BLaER1 treated with 17β-estradiol and CSF1 and Interleukin-3, amounts not matched to agents 10 nM and 100 nM (cell line): ENCODE measurements around the gene ANGEL2.
"Not testable (repeated sequence)": the region's sequence is repeated elsewhere in the genome, so short reads cannot be mapped to it uniquely, and the experiment has no call there.

Source experiments
- H3K27ac ChIP-seq, 11 experiments: shearing (Covaris generic); formaldehyde crosslinking; 2 replicates each; pipeline ENCODE4 v1.8.1; 2022
- H3K27me3 ChIP-seq, 11 experiments: shearing (Covaris generic); formaldehyde crosslinking; 2 replicates each; pipeline ENCODE4 v1.8.1; 2022
- H3K36me3 ChIP-seq, 11 experiments: shearing (Covaris generic); formaldehyde crosslinking; 2 replicates each; pipeline ENCODE4 v1.8.1; 2022
- H3K4me1 ChIP-seq, 10 experiments: shearing (Covaris generic); formaldehyde crosslinking; 2 replicates each; pipeline ENCODE4 v1.8.1; 2022
- H3K4me2 ChIP-seq, 11 experiments: shearing (Covaris generic); formaldehyde crosslinking; 2 replicates each; pipeline ENCODE4 v1.8.1; 2022
- H3K4me3 ChIP-seq, 10 experiments: shearing (Covaris generic); formaldehyde crosslinking; 2 replicates each; pipeline ENCODE4 v1.8.1; 2022
- H3K9ac ChIP-seq, 11 experiments: shearing (Covaris generic); formaldehyde crosslinking; 2 replicates each; pipeline ENCODE4 v1.8.1; 2022
- H3K9me3 ChIP-seq, 11 experiments: shearing (Covaris generic); formaldehyde crosslinking; replicated peaks in 1 of 11; 2 replicates each; pipeline ENCODE4 v1.8.1; 2022
- H4K20me1 ChIP-seq, 11 experiments: shearing (Covaris generic); formaldehyde crosslinking; 2 replicates each; pipeline ENCODE4 v1.8.1; 2022
- Cebpa-rat ChIP-seq, 11 experiments: shearing (Covaris generic); IDR thresholded peaks; 2 replicates each; pipeline ENCODE4 v1.8.1; 2022

Gene ANGEL2

DNA sequence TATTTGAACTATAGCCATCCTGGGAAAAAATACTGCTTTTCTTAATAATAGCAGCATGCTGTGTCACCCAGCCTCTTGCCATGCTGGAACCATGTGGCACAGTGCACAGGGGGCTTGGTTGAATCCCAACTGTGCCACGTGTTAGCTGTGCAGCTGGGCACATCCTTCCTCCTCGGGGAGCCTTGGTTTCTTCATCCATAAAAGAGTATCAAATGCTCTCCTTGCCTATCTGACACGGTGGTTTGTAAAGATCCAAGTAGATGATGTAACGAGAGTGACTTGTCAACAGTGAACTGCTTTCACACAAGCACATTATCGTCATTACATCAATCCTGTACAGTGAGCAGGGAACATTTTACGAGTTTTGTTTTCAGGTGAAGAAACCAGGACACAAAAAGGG lies 41.0 kb downstream of the ANGEL2 start:
- H3K9me3 ChIP-seq = no peaks in the 10 kb centered on the region
- no peaks in the 10 kb centered on the region for H4K20me1 ChIP-seq
- no peak overlapping the region for H3K4me3 ChIP-seq
- no peaks in the 10 kb centered on the region for H3K27me3 ChIP-seq
- no peak for TF ChIP-seq Cebpa-rat (IDR thresholded peaks at IDR 0.05)
- no peak overlapping the region for H3K9ac ChIP-seq
- H3K36me3 ChIP-seq = peaks cover 0 to 98% (median 73%) of the 10 kb centered on the region in 11 experiments; a peak in 15 of 22 replicates
- H3K4me2 ChIP-seq = no peak overlapping the region
- peaks cover 0 to 9% (median under 1%) of the 10 kb centered on the region in 10 experiments; a peak in 5 of 20 replicates for H3K4me1 ChIP-seq
- H3K27ac ChIP-seq = no peak overlapping the region

DNA sequence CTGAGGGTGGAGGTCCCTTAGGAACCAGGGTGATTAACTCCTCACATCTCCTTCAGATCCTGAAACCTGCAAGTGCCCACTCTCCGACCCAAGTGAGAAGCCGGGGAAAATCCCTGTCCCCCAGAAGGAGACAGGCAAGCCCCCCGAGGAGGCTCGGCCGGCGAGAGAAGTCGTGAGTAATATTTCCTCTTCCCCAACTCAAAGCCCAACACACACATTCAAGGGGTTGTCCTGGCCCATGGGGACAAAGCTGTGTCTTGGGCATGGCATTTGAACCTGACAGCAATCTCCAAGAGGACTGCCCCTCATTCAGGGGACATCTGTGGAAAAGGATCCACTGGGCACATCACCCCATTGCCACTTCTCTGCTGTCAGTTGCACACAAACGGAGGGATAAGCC lies 41.8 kb downstream of the ANGEL2 start:
- Histone ChIP-seq H3K27me3 (no peaks in the 10 kb centered on the region), H3K27ac (no peak overlapping the region)

DNA sequence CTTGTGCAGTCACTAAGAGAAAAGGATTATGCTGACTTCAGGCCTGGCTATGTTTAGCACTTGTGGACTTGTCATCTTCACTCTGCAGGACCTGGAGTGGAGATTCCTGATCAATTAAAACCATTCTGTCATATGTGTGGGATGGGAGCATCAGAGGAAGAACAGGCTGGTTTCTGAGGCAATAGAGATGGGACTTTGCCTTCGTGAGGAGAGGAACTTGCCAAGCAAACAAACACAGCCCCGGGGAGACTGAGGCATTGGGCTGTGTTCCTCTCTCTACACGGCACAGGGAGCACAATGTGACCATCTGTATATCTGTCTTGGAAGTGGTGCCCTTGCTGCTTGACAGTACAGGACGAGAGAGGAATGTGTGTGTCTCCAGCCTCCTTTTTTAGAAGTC lies 42.2 kb downstream of the ANGEL2 start:
- peaks cover 4 to 22% (median 13%) of the 10 kb centered on the region in 10 experiments; a peak in 17 of 20 replicates for H3K4me1 ChIP-seq
- no peaks in the 10 kb centered on the region for H4K20me1 ChIP-seq
- H3K9me3 ChIP-seq = no peaks in the 10 kb centered on the region
- peaks cover 0 to 87% (median 76%) of the 10 kb centered on the region in 11 experiments; a peak in 15 of 22 replicates for H3K36me3 ChIP-seq
- no peak for TF ChIP-seq Cebpa-rat (IDR thresholded peaks at IDR 0.05)
- H3K27ac ChIP-seq = no peak overlapping the region
- H3K9ac ChIP-seq = no peak overlapping the region
- no peaks in the 10 kb centered on the region for H3K27me3 ChIP-seq
- no peak overlapping the region for H3K4me2 ChIP-seq
- H3K4me3 ChIP-seq = no peak overlapping the region

More for the DNA sequence above, 41.8 kb downstream of the ANGEL2 start:
- H4K20me1 ChIP-seq = no peaks in the 10 kb centered on the region
- no peak overlapping the region for H3K4me2 ChIP-seq
- no peak overlapping the region for H3K9ac ChIP-seq
- peaks cover 1 to 17% (median 8%) of the 10 kb centered on the region in 10 experiments; a peak in 17 of 20 replicates for H3K4me1 ChIP-seq
- TF ChIP-seq Cebpa-rat (IDR thresholded peaks at IDR 0.05) = no peak
- peaks cover 0 to 91% (median 76%) of the 10 kb centered on the region in 11 experiments; a peak in 15 of 22 replicates for H3K36me3 ChIP-seq
- no peaks in the 10 kb centered on the region for H3K9me3 ChIP-seq
- H3K4me3 ChIP-seq = no peak overlapping the region

DNA sequence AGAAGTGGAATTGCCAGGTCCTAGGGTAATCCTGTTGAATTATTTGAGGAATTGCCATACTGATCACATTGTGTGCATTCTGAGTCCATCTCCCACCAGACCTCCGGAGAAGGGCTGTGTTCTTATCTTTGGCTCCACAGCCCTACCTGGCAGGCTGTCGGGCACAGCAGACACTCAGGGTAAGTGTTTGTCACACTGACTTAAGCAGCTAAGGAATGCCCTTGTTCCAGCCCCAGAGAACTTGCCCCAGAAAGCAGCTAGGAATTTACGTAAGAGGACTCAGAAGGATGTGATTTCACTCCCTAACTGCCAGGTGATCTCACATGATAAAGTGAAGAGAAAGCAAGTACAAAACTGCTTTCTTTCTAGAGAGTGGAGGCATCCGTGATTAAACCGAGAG lies 44.4 kb downstream of the ANGEL2 start:
- Histone ChIP-seq H3K36me3 (peaks cover 0 to 82% (median 67%) of the 10 kb centered on the region in 11 experiments; a peak in 15 of 22 replicates), H3K4me3 (no peak overlapping the region), H4K20me1 (no peaks in the 10 kb centered on the region), H3K4me2 (no peak overlapping the region), H3K27me3 (no peaks in the 10 kb centered on the region), H3K9me3 (no peaks in the 10 kb centered on the region), H3K9ac (no peak overlapping the region), H3K4me1 (peaks cover 4 to 32% (median 21%) of the 10 kb centered on the region in 10 experiments; a peak in 17 of 20 replicates), H3K27ac (no peak overlapping the region)
- TF ChIP-seq Cebpa-rat (IDR thresholded peaks at IDR 0.05) = no peak

DNA sequence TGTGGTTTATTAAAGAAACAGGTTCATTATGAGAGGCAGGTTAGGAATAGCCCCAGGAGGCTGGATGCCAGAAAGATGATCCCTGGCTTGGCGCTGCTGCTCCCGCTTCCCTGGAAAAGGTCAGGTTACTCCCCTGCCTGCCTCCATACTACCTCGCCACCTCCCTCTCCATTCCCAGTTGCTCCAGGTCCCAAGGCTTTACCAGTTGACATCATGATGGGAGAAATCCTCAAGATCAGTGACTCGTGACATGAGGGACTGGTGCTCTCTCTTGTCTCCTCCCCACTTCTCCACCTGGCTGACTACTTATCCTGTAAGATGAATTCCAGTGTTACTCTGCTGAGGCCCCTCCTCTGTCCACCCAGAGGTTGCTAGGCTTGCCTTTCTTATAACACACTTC lies 45.6 kb downstream of the ANGEL2 start:
- no peak for TF ChIP-seq Cebpa-rat (IDR thresholded peaks at IDR 0.05)
- Histone ChIP-seq H3K27me3 (no peaks in the 10 kb centered on the region), H3K9me3 (no peaks in the 10 kb centered on the region), H3K4me1 (peaks cover 4 to 32% (median 21%) of the 10 kb centered on the region in 10 experiments; a peak in 17 of 20 replicates), H3K36me3 (peaks cover 0 to 82% (median 65%) of the 10 kb centered on the region in 11 experiments; a peak in 15 of 22 replicates), H3K4me2 (0 out of 22 replicates have a peak overlapping the region, but pooled peaks of 3 of the 11 experiments have one; percentile 72 to 75 (median 74)), H4K20me1 (no peaks in the 10 kb centered on the region), H3K9ac (no peak overlapping the region), H3K27ac (no peak overlapping the region), H3K4me3 (no peak overlapping the region)

DNA sequence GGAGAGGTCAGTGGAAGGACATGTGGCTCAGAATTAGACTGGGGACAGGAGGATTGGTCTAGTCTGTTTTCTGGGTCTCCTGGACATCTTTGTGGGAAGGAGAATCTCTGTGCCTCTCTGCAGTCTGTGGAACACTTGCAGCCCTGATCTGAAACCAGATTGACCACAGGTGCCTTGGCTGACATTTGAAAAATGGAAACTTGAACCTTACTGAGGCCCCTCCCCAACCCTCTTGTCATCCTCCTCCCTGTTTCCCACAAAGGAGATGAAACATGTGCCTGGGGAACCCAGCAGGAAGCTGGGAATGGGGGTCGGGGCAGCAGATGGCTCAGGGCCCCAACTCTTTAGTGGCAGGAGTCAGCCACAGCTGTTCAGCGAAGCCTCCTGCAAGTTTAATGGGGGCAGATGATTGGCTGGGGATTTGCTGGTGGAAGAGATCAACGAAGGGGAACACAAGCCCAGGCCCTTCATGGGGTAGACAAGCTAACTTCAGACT lies 47.3 kb downstream of the ANGEL2 start:
- no peaks in the 10 kb centered on the region for H4K20me1 ChIP-seq
- no peaks in the 10 kb centered on the region for H3K27me3 ChIP-seq
- H3K4me1 ChIP-seq = peaks cover 4 to 31% (median 21%) of the 10 kb centered on the region in 10 experiments; a peak in 17 of 20 replicates
- H3K9me3 ChIP-seq = no peaks in the 10 kb centered on the region
- peaks cover 0 to 79% (median 62%) of the 10 kb centered on the region in 11 experiments; a peak in 15 of 22 replicates for H3K36me3 ChIP-seq
- no peak overlapping the region for H3K4me3 ChIP-seq
- peak overlapping the region in 2 of 11 experiments; percentile 23 to 42; a peak in 2 of 22 replicates for H3K9ac ChIP-seq
- TF ChIP-seq Cebpa-rat (IDR thresholded peaks at IDR 0.05) = no peak
- peak overlapping the region in 7 of 11 experiments; percentile 1 to 46 (median 27); a peak in 8 of 22 replicates for H3K27ac ChIP-seq
- peak overlapping the region; percentile 25 to 80 (median 68); a peak in 20 of 22 replicates for H3K4me2 ChIP-seq

DNA sequence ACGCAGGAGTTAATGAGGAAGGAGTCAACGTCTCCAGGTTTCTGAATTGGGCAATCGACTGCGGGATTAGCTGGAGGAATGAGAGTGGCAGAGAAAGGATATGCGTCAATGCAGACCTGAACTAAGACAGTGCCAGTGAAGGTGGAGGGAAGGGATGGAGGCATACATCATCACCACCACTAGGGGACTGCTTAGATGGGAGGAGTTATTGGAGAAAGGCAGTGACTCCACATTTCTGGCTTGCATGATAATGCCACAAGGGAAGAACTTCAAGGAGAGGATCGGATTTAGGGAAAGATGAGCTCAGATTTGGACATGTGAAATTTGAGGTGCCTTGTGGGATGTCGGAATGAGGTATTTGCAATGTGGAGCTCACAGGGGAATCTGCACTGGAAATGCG lies 47.9 kb downstream of the ANGEL2 start:
- H3K9ac ChIP-seq = no peak overlapping the region
- H3K4me2 ChIP-seq = peak overlapping the region in 9 of 11 experiments; percentile 46 to 80 (median 71); a peak in 14 of 22 replicates
- no peaks in the 10 kb centered on the region for H4K20me1 ChIP-seq
- no peaks in the 10 kb centered on the region for H3K27me3 ChIP-seq
- peaks cover 0 to 79% (median 64%) of the 10 kb centered on the region in 11 experiments; a peak in 16 of 22 replicates for H3K36me3 ChIP-seq
- peaks cover 4 to 31% (median 21%) of the 10 kb centered on the region in 10 experiments; a peak in 17 of 20 replicates for H3K4me1 ChIP-seq
- no peak overlapping the region for H3K4me3 ChIP-seq
- no peak for TF ChIP-seq Cebpa-rat (IDR thresholded peaks at IDR 0.05)
- H3K9me3 ChIP-seq = no peaks in the 10 kb centered on the region
- peak overlapping the region in 4 of 11 experiments; percentile 17 to 46 (median 36); a peak in 3 of 22 replicates for H3K27ac ChIP-seq

DNA sequence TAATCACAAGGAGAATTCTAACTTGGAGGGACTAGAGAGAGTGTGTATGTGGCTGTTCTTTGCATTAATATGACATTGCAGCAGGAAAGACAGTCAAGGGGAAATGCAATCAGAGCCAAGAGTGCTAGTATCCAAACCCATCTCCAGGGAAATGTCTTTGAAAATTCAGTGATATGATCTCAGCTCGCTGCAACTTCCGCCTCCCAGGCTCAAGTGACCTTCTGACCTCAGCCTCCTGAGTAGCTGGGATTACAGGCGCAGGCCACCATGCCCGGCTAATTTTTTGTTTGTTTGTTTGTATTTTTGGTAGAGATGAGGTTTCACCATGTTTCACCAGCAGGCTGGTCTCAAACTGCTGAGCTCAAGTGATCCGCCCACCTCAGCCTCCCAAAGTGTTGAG lies 49.1 kb downstream of the ANGEL2 start:
- Histone ChIP-seq H3K36me3 (peaks cover 0 to 79% (median 64%) of the 10 kb centered on the region in 11 experiments; a peak in 16 of 22 replicates), H3K9ac (no peak overlapping the region), H3K4me2 (no peak overlapping the region), H3K9me3 (no peaks in the 10 kb centered on the region), H3K4me3 (no peak overlapping the region), H3K27ac (no peak overlapping the region), H4K20me1 (no peaks in the 10 kb centered on the region), H3K4me1 (peaks cover 4 to 31% (median 21%) of the 10 kb centered on the region in 10 experiments; a peak in 17 of 20 replicates), H3K27me3 (no peaks in the 10 kb centered on the region)
- TF ChIP-seq Cebpa-rat (IDR thresholded peaks at IDR 0.05) = no peak

DNA sequence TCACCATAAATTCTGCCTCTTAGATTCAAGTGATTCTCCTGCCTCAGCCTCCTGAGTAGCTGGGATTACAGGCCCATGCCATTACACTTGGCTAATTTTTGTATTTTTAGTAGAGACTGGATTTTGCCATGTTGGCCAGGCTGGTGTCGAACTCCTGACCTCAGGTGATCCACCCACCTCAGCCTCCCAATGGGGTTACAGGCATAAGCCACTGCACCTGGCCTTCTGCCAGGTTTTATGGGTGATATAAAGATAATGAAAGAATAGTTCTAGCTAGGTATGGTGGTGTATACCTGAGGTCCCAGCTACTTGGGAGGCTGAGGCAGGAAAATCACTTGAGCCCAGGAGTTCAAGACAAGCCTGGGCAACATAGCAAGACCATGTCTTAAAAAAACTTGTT lies 50.7 kb downstream of the ANGEL2 start:
- H3K27ac ChIP-seq, H4K20me1 ChIP-seq, H3K9ac ChIP-seq, H3K4me2 ChIP-seq, H3K27me3 ChIP-seq, H3K4me3 ChIP-seq, H3K9me3 ChIP-seq: not testable (repeated sequence)
- Histone ChIP-seq H3K4me1 (peaks cover 4 to 42% (median 28%) of the 10 kb centered on the region in 10 experiments; a peak in 18 of 20 replicates), H3K36me3 (peaks cover 0 to 77% (median 59%) of the 10 kb centered on the region in 11 experiments; a peak in 16 of 22 replicates)
